Islet of Langerhans (tissue), 1 donor: Measurements from ENCODE around the gene KCNIP3.
"Not testable (repeated sequence)": the region's sequence is repeated elsewhere in the genome, so short reads cannot be mapped to it uniquely, and the experiment has no call there.

ENCODE experiments used
- FAIRE-seq: peaks from one replicate; lab custom pipeline; 2011; peaks lifted over from hg19 to GRCh38; lab: Jason Lieb, UNC

Gene KCNIP3

DNA sequence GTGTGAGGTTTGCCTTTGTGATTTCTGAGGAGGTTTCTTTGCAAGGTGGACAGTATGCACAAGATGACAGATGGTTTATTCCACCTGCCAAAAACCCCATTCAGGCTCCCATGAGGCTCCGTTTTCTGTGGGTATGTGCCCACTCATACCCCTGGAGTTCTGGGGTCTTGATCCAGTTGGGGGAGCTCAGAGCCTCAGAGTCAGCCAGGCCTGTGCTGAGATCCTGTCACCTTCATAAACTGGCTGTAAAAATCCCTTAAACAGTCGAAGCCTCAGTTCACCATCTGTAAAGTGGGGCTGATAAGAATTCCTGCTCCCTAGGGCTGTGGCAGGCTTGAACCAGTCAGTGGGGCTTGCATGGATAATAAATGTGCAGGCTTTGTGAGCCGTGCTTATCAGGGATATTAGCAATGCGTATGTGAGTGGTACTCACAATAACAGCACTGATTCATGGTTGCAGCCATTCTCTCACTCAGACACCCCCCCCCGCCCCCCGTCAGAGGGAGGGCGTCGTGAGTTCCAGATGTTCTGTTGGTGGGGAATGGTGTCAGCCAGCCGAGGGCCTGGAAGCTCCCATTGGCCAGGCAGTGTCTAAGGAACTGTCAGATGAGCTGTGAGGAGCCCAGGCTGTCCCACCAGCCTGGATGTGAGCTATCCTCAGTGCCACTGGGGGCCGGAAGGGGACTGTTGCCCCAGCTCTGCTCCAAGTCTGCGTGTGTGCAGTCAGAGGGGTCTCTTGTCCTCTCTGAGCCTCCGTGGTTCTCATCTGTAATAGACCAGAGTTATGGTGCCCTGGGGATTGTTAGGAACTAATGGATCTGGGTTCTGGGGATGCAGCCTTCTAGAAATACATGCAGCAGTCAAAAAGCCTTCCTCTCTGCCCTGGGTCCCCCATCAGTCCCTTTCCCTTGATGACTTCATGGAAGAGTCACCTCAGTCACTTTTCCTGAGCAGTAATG is 51.7 kb downstream of the KCNIP3 start:
- no peak for FAIRE-seq

DNA sequence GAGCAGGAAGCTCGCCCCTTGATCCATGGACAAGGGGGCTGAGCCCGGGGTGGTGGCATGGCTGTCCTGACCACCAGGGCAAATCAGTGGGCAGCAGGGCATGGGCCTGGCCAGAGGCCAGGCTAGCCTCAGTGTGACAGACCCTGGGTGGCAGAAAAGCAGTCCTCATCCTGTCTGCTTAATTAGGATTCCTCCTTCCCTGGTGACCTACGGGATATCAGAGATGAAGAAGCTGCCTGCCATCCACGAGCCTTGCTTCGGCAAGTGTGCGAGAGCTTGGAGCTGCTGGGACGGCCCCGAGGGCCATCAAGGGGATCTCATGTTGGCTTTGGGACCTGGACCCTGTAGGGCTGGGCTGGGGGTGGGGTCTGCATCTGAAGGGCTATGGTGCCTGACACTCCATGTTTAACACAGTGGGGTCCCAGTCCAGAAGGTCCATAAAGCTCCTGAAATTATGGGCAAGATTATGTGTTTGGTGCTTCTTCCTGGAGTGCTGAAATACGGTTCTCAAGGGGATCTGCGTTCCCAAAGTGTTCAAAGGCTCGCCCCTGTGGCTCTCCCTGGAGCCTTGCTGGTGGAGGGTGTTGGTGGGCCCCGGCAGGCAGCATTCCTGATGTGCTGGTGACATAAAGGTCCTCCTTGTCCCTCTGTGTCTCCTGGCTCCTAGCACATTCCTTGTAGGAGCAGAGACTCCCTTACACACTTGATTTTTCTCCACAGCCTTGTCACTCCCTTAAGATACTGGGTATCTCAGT is 52.6 kb downstream of the KCNIP3 start:
- FAIRE-seq = no peak

DNA sequence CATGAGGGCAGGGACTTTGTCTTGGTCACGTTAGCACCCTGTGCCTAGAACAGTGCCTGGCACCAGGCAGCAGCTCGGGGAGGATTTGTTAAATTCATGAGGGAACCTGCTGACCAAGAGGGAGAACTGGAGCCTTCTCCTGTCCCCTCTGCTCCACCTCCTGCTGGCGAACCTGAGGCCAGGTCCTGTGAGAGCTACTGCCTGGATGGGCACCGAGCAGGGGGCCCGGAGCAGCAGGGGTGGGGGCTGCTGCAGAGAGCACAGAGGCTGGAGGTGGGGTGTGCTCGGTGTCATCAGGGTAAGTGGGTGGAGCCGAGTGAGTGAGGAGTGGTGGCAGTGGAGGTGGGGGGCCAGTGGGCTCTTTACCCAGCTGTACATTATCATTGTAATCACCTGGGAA is 53.2 kb downstream of the KCNIP3 start:
- no peak for FAIRE-seq

DNA sequence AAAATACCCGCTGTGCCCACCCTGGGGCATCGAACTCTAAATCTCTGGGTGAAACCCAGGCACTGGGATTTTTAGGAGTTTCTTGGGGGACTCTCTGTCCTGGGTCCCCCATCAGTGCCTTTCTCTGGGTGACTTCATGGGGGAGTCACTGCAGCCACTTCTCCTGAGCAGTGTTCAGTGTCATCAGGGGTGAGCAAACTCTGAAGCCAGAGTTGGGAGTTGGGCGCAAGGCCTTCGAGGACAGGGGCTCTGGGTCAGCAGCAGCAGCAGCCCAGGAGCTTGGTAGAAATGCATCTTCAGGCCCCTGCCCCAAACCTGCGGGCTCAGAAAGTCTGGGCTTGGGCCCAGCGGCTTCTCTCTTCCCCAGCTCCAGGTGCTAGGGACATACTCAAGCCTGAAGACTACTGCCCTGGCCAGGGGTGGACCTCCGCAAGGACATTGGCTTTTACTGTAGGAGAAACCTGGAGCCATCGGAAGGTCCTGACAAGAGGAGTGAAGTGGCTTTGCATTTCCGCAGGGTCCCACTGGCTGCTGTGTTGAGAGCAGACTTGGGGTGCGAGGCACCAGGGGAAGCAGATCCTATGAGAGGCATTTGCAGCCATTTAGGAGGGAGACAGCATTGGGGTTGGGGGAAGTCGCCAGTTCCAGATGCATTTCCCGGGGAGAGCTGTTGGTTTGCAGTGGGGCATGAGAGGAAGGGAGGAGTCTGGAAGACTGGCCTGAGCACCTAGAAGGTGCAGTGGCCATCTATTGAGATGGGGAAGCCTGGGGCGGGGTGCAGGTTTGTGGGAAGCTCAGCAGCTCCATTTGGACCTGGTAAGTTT is 53.8 kb downstream of the KCNIP3 start:
- no peak for FAIRE-seq

DNA sequence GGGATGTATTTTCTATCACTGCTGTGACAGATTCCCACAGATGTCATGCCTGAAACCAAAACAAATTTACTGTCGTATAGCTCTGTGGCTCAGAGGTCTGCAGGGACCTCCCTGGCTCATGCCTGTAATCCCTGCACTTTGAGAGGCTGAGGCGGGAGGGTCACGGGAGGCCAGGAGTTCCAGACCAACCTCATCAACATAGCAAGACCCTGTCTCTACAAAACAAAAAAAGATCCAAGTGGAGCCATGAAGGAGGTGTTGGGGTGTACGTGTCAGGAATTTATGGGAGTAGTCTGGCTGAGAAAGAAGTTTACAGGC is 54.4 kb downstream of the KCNIP3 start:
- FAIRE-seq = no peak

DNA sequence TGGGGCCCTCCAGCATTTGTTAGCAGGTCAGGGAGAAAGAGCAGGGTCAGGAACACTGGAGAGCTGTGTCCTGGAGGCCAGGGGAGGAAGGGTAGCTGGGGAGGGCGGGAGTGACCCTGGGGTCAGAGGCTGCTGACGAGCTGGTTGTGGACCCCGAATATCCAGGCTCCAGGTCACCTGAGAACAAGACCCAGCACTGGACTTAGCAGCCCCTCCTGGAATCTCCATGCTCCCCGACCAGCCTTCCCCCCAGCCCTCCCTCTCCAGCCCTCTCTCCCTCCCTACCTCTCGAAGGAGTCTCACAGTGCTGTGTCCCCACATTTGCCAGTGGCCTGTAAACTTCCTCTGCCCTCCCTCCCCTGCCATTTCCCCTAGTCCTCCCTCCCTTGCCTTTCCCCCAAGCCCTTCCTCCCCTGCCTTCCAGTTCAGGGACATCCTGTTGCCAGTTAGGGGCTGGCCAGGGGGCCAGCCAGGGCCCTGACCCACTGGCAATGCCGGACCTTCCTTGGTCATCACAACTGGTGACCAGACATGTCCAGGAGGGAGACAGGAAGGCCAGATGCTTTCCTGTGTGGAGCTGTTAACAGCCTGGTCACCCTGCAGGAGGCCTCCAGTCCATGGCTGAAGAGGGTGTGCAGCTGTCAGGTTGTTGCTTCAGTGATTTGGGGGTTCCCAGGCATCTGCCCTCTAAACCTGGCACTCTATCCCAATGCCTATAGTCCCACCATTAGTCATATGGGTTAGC is 55.3 kb downstream of the KCNIP3 start:
- no peak for FAIRE-seq

DNA sequence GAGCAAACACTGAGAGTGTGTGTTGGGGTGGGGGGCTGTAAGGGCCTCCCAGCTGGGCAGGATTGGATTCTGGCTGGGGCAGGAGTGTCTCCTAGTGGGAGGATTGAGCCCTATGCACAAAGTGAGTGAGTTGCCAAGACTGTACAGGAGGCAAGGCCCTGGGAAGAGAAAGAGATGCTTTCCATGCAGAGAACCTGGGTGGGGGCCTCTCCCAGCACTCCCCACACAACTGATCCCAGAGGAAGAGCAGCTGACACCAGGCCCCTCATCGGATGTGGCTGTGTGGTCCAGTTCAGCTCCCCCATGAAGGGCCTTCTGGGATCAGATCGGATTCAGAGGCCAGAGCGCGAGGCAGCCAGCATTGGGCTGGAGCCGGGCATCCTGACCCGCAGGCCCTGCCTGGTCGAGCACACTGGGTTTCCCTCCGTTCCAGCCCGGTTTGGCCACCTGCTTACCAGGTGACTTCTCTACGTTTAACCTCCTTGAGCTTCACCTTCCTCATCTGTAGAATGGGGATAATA is 56.0 kb downstream of the KCNIP3 start:
- no peak for FAIRE-seq

DNA sequence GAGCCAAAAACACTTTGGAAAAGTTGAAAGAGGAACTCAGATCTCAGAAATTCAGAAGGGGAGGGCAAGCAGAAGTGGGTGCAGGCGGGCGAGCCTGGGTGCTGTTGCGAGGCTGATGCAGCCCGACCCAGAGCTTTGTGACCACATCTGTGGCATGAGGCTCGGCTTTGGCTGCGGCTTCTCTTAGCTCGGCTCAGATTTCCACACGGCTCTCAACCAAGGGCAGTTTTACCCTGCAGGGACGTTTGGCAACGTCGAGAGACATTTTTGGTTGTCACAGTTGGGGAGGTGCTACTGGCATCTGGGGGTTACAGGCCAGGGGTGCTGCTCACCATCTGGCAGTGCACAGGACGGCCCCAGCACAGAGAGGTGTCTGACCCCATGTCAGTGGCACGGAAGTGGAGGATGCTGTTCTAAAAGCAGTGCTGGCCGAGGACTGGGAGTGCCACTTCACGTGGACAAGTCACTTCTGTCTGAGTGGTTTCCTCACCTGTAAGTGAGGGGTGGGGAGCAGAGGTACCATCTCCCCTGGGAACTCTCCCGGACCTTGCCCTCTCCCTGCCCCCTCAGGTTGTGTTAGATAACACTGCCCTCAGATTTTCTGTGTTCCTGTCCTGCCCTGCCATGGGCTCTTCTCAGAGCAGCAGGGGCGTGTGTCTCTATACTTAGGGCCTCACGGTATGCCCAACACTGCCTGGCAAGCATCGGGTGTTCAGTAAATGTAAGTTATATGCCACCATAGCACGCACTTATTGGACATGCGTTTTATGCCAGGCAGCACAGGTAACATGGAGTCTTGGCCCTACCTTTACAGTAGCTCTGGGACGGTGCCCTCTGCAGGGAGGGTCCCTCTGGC is 56.7 kb downstream of the KCNIP3 start:
- no peak for FAIRE-seq

DNA sequence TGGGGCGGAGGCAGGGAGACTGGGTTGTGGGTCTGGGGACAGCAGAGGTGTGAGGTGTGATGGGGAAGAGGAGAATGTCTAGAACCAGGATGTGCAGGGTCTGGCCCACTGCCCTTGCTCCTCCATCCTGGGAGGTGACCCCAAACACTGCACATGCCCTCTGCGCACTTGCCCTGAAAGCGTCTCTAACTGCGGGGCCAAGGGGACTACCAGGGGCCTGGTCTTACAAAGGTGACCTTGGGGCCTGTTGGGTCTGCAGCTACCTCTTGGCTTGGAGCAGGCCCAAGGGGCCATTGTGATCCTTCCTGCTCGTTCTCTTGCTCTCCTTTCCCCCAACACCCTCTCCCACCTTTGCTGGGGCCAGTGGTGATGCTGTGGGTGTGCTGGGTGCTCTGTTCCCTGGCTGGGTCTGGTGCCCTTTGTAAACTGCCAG is 57.3 kb downstream of the KCNIP3 start:
- FAIRE-seq = no peak

DNA sequence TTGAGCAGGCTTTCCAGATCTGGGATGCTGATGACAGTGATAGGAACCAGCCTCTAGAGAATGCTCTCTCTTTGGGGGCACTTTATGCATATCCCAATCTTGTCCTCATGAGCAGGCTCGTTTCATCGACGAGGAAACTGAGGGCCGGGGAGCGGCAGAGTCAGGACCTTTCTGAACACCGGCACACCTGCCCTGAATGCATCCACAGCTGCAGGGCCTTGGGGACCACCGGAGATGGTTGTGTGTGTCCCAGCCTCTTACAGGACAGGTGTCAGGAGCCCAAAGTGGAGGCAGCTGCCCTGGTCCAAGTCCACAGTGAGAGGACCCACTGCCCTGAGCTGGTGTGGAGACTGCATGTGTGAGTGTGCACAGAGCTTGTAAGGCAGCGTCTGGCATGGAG is 57.8 kb downstream of the KCNIP3 start:
- no peak for FAIRE-seq

DNA sequence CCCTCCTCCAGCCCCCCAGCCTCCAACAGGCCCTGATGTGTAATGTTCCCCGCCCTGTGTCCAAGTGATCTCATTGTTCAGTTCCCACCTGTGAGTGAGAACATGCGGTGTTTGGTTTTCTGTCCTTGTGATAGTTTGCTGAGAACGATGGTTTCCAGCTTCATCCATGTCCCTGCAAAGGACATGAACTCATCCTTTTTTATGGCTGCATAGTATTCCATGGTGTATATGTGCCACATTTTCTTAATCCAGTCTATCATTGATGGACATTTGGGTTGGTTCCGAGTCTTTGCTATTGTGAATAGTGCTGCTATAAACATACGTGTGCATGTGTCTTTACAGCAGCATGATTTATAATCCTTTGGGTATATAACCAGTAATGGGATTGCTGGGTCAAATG is 58.3 kb downstream of the KCNIP3 start:
- not testable (repeated sequence) for FAIRE-seq

DNA sequence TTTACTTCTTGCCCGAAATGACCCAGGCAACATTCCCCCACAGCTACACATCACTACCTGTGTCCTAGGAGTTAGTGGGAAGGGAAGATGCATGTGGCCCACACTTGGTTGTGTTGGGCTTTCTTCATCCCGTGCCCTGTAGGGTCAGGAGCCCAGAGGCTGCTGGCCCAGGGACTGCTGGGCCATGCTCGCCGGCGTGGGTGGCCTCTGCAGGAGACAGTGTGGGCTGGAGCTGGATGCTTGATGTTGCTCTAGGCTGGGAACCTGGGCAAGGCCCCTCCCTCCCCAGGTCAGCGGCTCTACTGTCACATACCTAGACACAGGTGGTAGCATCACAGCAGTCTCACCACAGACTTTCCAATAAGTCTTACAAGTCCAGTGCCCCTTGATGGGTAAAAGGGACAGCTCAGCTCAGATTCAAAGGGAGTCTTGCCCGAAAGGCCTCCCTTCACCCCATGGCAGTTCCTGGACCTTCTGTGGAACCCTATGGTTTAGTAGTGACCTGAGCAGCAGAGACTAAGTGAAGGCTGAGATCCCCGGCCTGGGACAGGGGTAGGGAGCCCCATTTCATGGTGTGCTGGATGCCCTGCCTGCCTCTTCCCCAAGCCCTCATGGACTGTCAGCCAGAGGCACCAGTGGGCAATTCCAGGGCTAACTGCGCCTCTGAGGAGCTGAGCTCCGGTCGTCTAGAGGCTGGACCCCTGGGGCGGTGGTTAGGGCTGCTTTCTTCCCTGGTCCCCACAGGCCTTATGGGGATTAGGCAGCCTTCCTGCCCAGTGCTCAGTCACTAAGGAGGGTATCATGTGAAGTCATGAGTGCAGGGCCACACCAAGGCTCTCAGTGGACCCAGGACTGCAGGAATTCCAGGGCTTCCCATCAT is 59.9 kb downstream of the KCNIP3 start:
- no peak for FAIRE-seq

DNA sequence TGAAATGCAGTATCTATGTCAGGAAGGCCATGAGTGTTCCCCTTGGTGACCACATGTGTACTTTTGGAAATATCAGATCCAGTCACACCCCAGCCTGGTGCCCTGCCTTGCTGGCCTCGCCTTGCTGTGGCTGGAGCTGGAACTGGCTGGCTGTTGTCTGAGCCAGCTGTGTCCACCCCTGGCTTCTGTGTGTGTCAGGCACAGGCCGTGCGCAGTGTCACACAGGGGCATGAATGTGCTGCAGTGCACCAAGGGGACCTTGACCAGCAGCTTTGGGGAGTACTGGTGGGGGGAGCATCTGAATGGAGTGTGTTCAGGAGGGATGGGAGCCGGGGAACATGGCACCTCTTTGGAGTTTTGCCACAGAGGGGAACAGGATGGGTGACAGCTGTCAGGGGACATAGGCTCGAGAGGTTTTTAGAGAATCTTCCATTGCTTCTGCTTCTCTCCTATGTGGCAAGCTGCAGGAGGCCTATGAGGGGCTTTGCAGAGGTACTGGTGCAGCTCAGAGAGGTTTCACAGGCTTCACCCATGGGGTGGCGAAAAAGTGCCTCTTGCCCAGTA is 60.7 kb downstream of the KCNIP3 start:
- no peak for FAIRE-seq

DNA sequence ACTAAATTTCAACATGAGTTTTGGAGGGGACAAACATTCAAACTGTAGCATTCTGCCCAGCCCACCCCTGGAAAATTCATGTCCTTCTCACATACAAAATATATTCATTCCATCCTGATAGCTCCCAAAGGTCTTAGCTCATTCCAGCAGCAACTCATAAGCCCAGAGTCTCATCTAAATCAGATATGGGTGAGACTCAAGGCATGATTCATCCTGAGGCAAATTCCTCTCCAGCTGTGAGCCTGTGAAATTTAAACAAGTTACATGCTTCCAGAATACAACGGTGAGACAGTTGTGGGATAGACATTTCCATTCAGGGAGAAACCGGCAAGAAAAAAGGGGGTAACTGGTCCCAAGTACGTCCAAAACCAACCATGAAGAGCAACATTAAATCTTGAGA is 61.9 kb downstream of the KCNIP3 start:
- no peak for FAIRE-seq

DNA sequence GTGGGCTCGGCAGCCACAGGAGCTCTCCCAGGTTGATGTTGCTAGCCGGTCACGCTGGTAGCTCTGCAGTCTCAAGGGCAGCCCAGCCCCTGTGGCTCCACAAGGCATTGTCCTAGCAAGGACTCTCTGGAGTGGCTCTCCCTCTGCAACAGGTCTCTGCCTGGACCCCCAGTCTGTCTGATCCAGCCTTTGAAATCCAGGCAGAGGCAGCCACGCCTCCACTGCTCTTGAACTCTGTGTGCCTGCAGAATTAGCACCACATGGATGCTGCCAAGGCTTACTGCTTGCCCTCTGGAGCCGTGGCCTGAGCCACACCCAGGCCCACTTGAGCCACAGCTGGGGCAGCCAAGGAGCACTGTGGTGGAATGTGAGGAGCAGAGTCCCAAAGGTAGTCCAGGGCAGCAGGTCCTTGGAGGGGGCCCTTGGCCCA is 62.4 kb downstream of the KCNIP3 start:
- FAIRE-seq = no peak

DNA sequence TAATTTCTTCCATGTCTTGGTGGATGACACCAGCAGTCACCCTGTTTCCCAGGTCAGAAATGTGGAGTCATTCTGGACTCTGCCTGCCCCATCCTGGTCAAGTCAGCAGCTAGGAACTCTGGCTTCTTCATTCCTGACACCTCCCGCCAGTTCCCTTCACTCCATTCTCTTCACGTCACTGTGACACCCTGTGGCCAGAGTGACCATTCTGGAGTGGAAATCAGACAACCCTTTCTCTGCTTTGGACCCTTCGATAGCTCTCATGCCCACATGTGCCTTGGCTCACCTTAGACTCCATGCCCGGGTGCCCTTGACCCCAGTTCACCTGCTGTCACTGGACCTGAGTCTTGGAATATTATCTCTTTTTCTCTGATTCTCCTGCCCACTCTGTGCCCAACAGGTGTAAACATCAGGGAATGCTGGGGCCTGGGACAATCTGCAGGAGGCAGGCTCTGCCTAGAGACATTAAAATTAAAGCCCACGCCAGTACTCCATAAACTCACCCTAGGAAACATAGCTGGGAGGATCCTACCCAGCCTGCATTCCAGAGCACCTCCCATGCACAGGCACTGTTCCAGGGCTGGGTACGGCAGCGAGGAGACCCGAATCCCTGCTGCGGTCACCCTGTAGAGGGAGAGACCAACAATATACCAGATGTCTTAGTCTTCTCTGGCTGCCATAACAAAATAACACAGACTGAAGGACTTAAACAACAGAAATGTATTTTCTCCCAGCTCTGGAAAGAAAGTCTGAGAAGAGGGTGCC is 64.3 kb downstream of the KCNIP3 start:
- no peak for FAIRE-seq

DNA sequence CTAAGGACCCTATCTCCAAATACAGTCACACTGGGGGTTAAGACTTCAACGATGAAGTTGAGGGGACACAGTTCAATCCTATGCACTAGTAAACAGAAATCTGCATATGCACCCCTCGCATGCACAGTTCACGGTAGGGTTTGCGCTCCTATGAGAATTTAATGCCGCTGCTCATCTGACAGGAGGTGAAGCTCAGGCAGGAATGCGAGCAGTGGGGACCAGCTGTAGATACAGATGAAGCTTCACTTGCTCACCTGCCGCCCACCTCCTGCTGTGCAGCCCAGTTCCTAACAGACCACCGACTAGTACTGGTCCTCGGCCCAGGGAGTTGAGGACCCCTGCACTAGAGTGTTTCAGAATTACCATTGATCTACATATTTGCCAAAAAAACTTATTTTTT is 65.3 kb downstream of the KCNIP3 start:
- no peak for FAIRE-seq

DNA sequence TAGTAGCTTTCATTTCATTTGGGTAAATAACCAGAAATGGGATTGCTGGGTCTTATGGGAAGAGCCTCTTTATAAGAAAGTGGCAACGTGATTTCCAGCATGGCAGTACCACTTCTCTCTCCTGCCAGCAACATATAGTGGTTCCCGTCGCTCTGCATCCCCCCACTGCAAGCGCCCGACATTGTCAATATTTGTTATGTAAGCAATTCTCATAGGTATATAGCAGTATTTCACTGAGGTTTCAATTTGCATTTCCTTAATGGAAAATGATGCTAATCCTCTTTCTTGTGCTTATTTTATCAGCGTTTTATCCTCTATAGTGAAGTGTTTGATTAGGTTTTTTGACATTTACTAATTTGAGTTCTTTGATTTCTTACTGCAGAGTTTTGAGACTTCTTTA is 69.4 kb downstream of the KCNIP3 start:
- FAIRE-seq = no peak
